Stimulated activated CD8-positive, alpha-beta memory T cell treated with anti-CD3 and anti-CD28 coated beads, Interleukin-4, amount 100 ng/mL, for 1 hour (primary cell): ENCODE measurements around the gene SH3PXD2A.

Experiments
- DNase-seq, 2 donors: peaks; one replicate each; pipeline ENCODE4 v3.0.0-alpha.2; 2020; ENCODE audit warnings: low read depth in 2 of 2, low spot score in 1 of 2

Gene SH3PXD2A

GRCh38 chr10:103690281-103690680 lies 165.1 kb downstream of the SH3PXD2A start:
- DNase-seq, result no peak

GRCh38 chr10:103688491-103688890 lies 166.9 kb downstream of the SH3PXD2A start:
- no peak for DNase-seq

- no peak for DNase-seq
Measured at GRCh38 chr10:103687718-103688117, 167.7 kb downstream of the SH3PXD2A start.

GRCh38 chr10:103687172-103687571 lies 168.2 kb downstream of the SH3PXD2A start:
- DNase-seq, result no peak

GRCh38 chr10:103685880-103686669 lies 169.3 kb downstream of the SH3PXD2A start:
- DNase-seq, result peak; percentile 52 to 55

- no peak for DNase-seq
Measured at GRCh38 chr10:103683851-103684250, 171.5 kb downstream of the SH3PXD2A start.

GRCh38 chr10:103682631-103683030 lies 172.7 kb downstream of the SH3PXD2A start:
- DNase-seq, result no peak

- DNase-seq, result no peak
Measured at GRCh38 chr10:103681617-103682399, 173.6 kb downstream of the SH3PXD2A start.

- DNase-seq, result no peak
Measured at GRCh38 chr10:103680869-103681236, 174.5 kb downstream of the SH3PXD2A start.

- no peak for DNase-seq
Measured at GRCh38 chr10:103679096-103679790, 176.1 kb downstream of the SH3PXD2A start.

- peak in 1 of 2 donors; percentile 54 for DNase-seq
Measured at GRCh38 chr10:103678178-103678526, 177.2 kb downstream of the SH3PXD2A start.

- no peak for DNase-seq
Measured at GRCh38 chr10:103677486-103678177, 177.7 kb downstream of the SH3PXD2A start.

- no peak for DNase-seq
Measured at GRCh38 chr10:103676851-103677417, 178.4 kb downstream of the SH3PXD2A start.

- DNase-seq, result no peak
Measured at GRCh38 chr10:103676058-103676785, 179.2 kb downstream of the SH3PXD2A start.

- no peak for DNase-seq
Measured at GRCh38 chr10:103673606-103674005, 181.8 kb downstream of the SH3PXD2A start.

GRCh38 chr10:103672345-103672744 lies 183.0 kb downstream of the SH3PXD2A start:
- DNase-seq, result no peak

- DNase-seq, result no peak
Measured at GRCh38 chr10:103671126-103671895, 184.1 kb downstream of the SH3PXD2A start.

- DNase-seq, result no peak
Measured at GRCh38 chr10:103669944-103670343, 185.4 kb downstream of the SH3PXD2A start.

- DNase-seq, result no peak
Measured at GRCh38 chr10:103669243-103669929, 186.0 kb downstream of the SH3PXD2A start.
